ENCODE data around the gene CEACAM18. TPM values are rescaled to one million over a fixed set of nuclear protein-coding genes. Genes with fewer than 3 reads are reported as not detected.
"Not testable (repeated sequence)": the region's sequence is repeated elsewhere in the genome, so short reads cannot be mapped to it uniquely, and the experiment has no call there.

Gene CEACAM18
- total and polyA plus RNA-seq, 11 donors, result not detected

- no peak for ATAC-seq
- Histone ChIP-seq H3K9me3 (no peaks in the 10 kb centered on the region), H3K4me1 (peaks cover 0 to 42% (median 0%) of the 10 kb centered on the region in 12 donors), H3K27me3 (peaks cover 0 to 55% (median 12%) of the 10 kb centered on the region in 9 donors), H3K36me3 (no peaks in the 10 kb centered on the region), H3K27ac (peak overlapping the region in 1 of 12 donors; percentile 76), H3K4me3 (no peak overlapping the region)
- intact Hi-C loops (cut with DNase I), result no loop called here
- WGBS, 4 donors, result 75 to 81% (median 76%) methylated on average over 5 to 7 of the region's 7 CpGs
- no peak for TF ChIP-seq CTCF (IDR thresholded peaks at IDR 0.05)
- TF ChIP-seq POLR2A (IDR thresholded peaks at IDR 0.05), result no peak
- no peak for DNase-seq
These were observed 16.1 kb upstream of the CEACAM18 start for GRCh38 chr19:51462276-51462675.

GRCh38 chr19:51462681-51463080 lies 15.7 kb upstream of the CEACAM18 start:
- ATAC-seq (no peak), DNase-seq (no peak)
- H3K27ac ChIP-seq, result no peak overlapping the region
- no peak overlapping the region for H3K4me3 ChIP-seq
- no peaks in the 10 kb centered on the region for H3K36me3 ChIP-seq
- peaks cover 0 to 44% (median 0%) of the 10 kb centered on the region in 12 donors for H3K4me1 ChIP-seq
- H3K9me3 ChIP-seq, result no peaks in the 10 kb centered on the region
- intact Hi-C loops (cut with DNase I), result no loop called here
- WGBS, 4 donors, result 72 to 82% (median 78%) methylated on average over 5 to 10 of the region's 10 CpGs
- TF ChIP-seq POLR2A (IDR thresholded peaks at IDR 0.05), result no peak
- TF ChIP-seq CTCF (IDR thresholded peaks at IDR 0.05), result no peak
- peaks cover 0 to 51% (median 12%) of the 10 kb centered on the region in 9 donors for H3K27me3 ChIP-seq

- H3K27ac ChIP-seq; H3K36me3 ChIP-seq; ATAC-seq; intact Hi-C loops (cut with DNase I); DNase-seq; H3K9me3 ChIP-seq: not testable (repeated sequence)
- peaks cover 0 to 49% (median 0%) of the 10 kb centered on the region in 12 donors for H3K4me1 ChIP-seq
- WGBS, 4 donors, result 21 to 40% (median 27%) methylated on average over 13 to 15 of the region's 33 CpGs
- H3K4me3 ChIP-seq, result peak overlapping the region in 1 of 12 donors; percentile 3
- H3K27me3 ChIP-seq, result peaks cover 0 to 45% (median 12%) of the 10 kb centered on the region in 9 donors
These were observed 14.3 kb upstream of the CEACAM18 start for GRCh38 chr19:51463976-51464581.

- ATAC-seq, result no peak
- DNase-seq, result no peak
- WGBS, 4 donors, result 51 to 59% (median 52%) methylated on average over 3 of the region's 3 CpGs
- no peaks in the 10 kb centered on the region for H3K36me3 ChIP-seq
- H3K4me3 ChIP-seq, result no peak overlapping the region
- TF ChIP-seq POLR2A (IDR thresholded peaks at IDR 0.05), result no peak
- no peak for TF ChIP-seq CTCF (IDR thresholded peaks at IDR 0.05)
- peaks cover 0 to 32% (median 15%) of the 10 kb centered on the region in 9 donors for H3K27me3 ChIP-seq
- no peak overlapping the region for H3K27ac ChIP-seq
- H3K4me1 ChIP-seq, result peaks cover 0 to 35% (median 0%) of the 10 kb centered on the region in 12 donors
- intact Hi-C loops (cut with DNase I), result no loop called here
- H3K9me3 ChIP-seq, result no peaks in the 10 kb centered on the region
These were observed 11.6 kb upstream of the CEACAM18 start for GRCh38 chr19:51466723-51467122.
